Hematopoietic multipotent progenitor cell treated with erythropoietin and hydrocortisone succinate and interleukin-3 and kit ligand, for 4 days (in vitro differentiated cells): ENCODE measurements around the gene DENND1B.

Experiments used
- DNase-seq: peaks from one replicate; pipeline ENCODE4 v3.0.0-alpha.2; 2015

DENND1B gene

GRCh38 chr1:197775282-197776262 lies at the start of gene DENND1B:
DENND1B (minus strand) TSS chr1:197775480; CDS start chr1:197775155, 325 bp downstream.
- DNase-seq: peak; percentile 90

GRCh38 chr1:197814306-197814705 lies 39.0 kb upstream of the DENND1B start:
- DNase-seq: no peak

DNA sequence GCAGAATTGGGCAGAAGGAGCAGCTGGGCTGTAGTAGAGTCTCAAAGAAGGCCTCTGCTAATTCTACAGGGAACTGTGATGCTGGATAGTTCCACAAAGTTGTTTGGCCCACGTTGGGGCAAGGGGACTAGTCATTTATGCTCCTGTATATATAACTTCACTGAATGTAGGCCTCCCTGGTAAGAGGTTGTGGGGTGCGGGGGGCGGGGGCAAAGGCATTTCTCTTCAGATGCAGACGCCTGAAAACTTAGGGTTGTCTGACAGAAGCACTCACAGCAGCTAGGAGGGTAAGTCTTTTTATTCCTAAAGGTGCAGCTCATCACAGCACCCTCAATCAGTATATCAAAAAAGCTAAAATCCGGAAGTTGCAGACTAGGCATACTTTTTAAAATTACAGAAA lies 38.5 kb upstream of the DENND1B start:
- no peak for DNase-seq

GRCh38 chr1:197811769-197812168 lies 36.5 kb upstream of the DENND1B start:
- DNase-seq: no peak

GRCh38 chr1:197810812-197811211 lies 35.5 kb upstream of the DENND1B start:
- no peak for DNase-seq

DNA sequence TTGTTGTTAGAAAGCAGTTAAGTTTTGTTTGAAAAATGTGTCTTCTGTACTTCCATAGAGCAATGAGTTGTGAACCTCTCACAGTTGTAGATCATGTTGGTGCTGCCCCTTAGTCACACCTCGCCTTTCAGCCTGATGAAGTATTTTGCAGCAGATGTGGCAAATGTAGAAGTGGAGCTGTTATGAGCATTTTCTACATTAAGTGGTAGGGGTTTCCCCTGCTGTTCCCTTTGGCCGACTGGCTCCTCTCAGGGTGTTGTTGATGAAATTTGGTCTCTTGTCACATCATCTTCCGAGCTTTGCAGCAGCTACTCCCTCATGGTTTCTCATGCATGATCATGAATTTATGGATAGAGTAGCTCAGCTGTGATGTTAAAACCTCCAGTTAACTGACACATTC lies 33.6 kb upstream of the DENND1B start:
- DNase-seq: no peak

GRCh38 chr1:197807739-197808453 lies 32.6 kb upstream of the DENND1B start:
- no peak for DNase-seq

GRCh38 chr1:197807216-197807615 lies 31.9 kb upstream of the DENND1B start:
- no peak for DNase-seq

GRCh38 chr1:197806718-197807117 lies 31.4 kb upstream of the DENND1B start:
- no peak for DNase-seq

- no peak for DNase-seq
Observed at GRCh38 chr1:197801684-197802083, 26.4 kb upstream of the DENND1B start.

DNA sequence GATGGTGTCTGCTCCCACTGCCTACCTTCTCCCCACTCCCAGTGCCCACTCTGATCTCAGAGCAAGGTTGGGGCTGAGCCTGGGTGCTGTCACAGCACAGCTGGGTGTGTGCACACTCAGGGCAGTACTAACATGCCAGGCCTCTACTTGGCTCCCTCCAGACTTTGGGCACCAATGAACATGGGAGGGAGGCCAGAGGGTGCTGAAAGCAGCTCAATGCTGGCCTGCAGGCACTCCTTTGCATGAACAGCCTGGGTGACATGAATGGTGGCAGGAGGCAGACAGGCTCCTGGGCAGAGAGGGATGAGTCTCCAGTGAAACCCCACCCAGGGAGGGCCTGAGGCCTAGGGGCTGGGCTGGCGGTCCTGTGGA lies 25.8 kb upstream of the DENND1B start:
- DNase-seq: no peak

DNA sequence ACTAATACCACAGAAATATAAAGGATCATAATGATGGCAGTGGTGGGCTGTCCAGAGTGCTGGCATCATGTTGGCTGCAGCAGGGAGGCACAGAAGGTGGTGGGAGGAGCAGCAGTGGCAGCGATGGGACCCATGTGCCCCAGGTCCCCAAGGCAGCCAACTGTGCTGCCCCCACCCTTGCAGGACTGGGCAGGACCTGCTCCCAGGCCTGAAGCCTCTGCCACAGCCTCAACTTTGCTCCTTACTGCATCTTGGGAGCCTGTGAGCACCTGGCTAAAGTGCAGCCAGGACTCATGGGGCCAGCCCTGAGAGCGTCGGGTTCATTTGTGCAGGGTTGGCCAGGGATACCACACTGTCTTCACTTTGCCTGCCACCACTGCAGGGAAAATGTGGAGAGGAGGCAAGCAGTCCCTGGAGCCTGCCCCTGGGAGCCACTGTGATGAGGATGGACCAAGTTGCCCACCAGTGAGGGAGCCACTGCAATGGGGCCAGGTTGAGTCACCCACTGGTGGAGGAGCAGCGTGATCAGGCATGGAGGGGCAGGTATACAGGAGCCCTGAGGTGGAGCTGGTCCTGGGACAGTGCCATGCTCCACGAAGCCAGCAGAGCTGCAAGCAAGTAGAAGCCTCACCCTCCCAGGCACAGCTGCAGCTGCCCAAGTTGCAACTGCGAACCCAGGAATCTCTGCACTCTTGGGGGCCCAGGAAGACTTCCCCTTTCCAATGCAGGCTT lies 25.3 kb upstream of the DENND1B start:
- no peak for DNase-seq

- DNase-seq: no peak
Observed at GRCh38 chr1:197799271-197799670, 24.0 kb upstream of the DENND1B start.

DNA sequence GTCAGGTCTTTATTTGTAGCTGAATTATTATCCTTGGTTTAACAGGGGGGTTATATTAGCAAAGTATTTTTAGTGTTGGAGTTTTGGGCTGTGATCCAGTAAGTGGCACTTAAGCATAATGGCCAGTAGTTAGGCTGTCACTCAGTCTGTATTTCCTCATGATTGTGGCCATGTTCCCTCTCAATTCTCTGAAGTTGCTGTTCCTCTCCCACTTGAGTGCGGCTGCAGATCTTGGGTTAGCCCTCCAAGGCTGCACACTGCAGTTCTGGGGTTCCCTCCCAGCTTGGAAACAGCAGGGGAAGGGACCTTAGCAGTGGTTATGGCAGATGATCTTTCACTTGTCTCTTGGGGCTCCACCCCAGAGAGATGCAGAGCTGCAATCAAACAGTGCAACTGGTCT lies 23.2 kb upstream of the DENND1B start:
- no peak for DNase-seq

DNA sequence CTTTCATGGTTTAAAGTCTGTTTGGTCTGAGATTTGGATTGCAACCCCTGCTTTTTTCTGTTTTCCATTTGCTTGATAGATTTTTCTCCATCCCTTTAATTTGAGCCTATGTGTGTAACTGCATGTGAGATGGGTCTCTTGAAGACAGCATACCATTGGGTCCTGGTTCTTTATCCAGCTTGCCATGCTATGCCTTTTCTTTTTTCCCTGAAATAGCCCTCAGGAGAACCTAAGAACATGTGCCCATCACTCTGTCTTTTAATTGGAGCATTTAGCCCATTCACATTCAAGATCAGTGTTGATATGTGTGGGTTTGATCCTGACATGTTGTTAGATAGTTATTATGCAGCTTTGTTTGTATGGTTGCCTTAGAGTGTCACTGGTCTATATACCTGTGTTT lies 21.7 kb upstream of the DENND1B start:
- no peak for DNase-seq

DNA sequence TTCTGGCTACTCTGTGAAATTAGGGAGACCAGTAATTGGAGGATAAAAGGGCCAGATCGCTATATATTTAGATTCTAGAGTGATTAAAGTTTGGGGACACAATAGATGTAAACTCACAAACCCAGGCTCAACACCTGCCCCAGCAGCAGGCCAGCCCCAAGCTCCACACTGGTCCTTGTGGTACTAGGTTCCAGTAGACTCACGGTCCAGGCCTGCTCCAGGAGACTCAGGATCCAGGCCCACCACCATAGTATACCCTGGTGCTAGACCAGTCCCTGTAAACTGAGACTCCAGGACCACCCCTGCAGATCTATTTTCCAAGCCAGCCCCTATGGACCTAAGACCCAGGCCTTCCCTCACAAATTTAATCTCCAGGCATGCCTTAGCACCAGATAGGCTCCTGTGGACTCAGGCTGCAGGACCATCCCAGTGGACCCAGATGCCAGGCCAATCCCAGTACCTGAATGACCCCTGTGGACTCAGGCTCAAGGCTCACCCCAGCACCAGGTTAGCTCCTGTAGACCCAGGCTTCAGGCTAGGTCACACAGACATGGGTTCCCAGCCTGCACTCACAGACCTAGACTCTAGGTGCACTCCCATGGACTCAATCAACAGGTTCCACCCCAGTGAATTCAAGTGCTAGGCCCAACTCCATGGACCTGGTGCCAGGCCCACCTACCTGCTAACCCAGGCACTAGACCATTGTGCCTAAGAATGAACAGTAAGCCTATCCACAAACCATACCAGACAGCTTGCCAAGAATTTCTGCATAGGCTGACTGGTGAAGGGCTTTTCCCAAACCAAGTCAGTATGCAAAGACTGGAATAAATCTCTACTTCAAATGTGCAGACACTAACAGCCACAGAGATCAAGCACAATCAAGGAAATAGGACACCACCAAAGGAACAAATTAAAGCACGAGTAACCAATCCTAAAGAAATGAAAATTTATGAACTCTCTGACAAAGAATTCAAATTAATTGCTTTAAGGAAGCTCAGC lies 13.8 kb upstream of the DENND1B start:
- DNase-seq: no peak

DNA sequence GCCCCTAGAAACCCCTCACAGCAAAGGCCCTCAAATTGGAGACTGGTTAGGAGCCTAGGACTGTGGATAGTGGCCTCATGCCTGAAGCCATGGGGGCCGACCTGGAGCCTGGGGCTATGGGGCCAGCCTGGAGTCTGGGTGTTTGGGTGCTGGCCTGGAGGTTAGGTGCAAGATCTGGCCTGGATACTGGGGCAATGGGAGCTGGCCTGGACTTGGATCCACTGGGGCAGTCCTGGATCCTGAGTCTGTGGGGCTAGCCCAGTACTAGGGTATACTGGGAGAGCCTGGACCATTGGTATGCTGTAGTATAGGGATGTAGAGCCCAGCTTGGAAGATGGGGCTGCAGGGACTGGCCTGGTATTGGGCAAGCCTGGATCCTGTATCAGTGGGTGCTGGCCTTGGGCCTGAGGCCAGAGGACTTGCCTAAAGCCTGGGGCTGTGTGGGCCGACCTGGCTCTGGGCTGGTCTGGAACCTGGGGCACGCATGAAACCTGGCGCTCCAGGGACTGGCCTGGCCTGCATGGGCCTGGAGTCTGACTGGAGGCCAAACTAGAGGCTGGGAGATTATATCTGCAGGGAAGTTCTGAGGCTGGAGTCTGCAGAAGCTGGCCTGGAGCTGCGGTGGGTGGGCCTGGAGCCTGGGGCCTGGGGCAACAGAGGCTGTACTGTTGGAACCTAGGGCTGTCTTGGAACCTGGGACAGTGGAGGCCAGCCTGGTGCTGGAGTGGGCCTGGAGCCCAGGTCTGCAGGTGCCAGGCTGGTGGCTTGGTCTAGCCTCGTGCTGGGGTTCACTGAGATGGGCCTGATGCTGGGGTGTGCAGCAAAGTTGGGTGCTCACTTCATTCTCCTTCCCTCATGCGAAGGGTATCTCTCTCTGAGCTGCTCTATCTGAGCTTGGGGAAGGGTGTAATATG lies 12.6 kb upstream of the DENND1B start:
- DNase-seq: no peak

- no peak for DNase-seq
Observed at GRCh38 chr1:197787056-197787455, 11.8 kb upstream of the DENND1B start.

- no peak for DNase-seq
Observed at GRCh38 chr1:197786280-197786679, 11.0 kb upstream of the DENND1B start.

DNA sequence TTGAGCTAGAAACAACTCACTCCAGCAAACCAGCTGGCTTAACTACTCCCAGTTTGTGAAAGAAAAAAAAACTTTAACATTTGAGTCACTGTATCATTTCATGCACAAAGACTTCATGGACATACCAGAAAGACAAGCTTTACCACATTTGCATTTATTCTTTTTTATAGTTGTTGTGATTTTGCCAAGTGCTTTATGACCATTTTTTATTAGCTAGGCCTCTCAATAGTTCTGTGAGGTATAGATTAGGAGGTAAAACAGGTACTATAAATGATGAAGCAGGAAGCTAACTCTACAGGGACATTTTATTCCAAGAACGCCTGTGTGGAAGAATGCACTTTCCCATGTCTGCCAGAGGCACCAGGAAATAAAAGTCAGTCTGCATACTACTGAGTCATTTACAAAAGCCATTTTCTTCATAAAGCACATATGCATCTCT lies 8.2 kb upstream of the DENND1B start:
- DNase-seq: no peak
